Activated CD8-positive, alpha-beta memory T cell treated with anti-CD3 and anti-CD28 coated beads for 24 hours (primary cell): ENCODE data around the gene MYORG.
"Not testable (repeated sequence)": the region's sequence is repeated elsewhere in the genome, so short reads cannot be mapped to it uniquely, and the experiment has no call there.

Source experiments
- DNase-seq: peaks from one replicate; pipeline ENCODE4 v3.0.0-alpha.2; 2020

MYORG gene

DNA sequence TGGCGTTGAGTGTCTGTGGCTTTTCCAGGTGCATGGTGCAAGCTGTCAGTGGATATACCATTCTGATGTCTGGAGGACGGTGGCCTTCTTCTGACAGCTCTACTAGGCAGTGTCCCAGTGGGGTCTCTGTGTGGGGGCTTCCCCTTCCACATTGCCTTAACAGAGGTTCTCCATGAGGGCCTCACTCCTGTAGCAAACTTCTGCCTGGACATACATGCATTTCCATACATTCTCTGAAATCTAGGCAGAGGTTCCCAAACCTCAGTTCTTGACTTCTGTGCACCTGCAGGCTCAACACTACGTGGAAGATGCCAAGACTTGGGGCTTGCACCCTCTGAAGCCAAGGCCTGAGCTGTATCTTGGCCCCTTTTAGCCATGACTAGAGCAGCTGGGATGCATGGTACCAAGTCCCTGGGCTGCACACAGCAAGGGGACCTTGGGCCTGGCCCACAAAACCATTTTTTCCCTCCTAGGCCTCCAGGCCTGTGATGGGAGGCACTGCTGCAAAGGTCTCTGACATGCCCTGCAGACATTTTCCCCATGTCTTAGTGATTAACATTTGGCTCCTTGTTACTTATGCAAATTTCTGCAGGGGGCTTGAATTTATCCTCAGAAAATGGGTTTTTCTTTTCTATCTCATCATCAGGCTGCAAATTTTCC, 8.8 kb downstream of the MYORG start:
- not testable (repeated sequence) for DNase-seq

DNA sequence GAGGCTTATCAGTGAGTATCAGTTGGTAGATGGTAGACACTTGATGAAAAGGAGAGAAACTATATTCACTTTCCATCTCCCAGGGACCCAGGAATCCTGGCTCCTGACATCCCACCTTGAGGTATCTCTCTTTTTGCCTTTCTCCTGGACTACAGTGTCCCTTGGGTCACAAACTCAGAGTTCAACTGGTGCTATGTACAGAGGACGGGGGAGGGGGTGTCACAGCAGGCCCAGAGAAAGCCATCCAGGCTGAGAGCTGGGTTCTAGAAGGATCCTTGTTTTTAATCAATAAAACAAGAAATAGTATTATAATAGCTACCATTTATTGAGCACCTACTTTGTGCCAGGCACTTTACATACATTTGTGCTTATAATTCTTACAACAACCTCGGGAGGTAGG, 10.3 kb downstream of the MYORG start:
- DNase-seq: no peak

DNA sequence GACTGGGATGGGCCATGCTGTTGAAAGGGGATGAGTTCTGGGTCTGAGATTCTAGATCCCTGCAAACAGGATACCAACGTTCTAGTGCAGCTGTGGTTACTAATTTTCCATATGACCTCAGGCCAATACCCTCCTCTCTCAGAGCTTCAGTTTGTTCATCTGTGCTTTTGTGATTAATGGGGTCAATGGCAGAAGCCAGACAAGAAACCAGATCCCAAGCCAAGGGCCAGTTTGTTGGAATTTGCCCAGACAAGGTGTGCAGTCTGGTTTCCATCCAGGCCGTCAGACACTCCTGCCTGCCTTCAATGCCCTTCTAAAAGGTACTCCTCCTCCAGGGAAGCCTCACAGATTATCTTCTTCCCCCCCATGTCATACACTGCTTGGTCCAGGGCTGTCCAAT, 11.4 kb downstream of the MYORG start:
- DNase-seq: no peak

DNA sequence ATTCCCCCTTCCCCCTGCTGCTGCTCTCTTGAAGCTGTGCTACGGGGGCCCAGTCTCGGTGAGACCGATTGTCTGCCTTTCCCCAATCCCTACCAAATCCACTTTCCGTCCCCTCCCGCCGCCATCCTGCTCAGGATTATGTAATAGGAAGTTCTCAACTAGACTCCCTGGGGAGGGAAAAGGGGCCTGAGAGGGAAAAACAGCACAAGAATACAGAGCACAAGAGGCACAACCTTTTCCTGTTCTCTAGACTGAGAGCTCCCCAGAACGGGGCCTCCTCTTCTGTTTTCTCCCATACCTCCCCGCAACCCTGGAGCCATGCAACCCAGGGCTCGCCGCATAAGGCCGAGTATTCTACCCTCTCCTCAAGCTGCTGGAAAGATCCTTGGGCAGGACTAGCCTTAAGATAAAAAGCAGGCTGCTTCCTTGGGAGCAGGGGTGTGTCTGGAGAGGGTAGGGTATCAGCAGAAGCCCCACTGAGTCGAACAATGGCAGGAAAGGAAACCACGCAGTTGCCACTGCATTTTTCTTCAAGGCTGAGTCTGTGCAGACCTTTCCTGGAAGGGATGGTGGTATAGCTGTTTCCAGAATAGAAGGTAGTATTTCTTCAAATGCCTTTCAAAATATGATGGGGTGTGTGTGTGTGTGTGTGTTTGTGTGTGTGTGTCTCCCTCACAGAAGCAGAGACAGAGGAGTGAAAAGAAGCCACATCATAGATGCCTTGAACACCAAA, 12.9 kb downstream of the MYORG start:
- DNase-seq: peak; percentile 47

DNA sequence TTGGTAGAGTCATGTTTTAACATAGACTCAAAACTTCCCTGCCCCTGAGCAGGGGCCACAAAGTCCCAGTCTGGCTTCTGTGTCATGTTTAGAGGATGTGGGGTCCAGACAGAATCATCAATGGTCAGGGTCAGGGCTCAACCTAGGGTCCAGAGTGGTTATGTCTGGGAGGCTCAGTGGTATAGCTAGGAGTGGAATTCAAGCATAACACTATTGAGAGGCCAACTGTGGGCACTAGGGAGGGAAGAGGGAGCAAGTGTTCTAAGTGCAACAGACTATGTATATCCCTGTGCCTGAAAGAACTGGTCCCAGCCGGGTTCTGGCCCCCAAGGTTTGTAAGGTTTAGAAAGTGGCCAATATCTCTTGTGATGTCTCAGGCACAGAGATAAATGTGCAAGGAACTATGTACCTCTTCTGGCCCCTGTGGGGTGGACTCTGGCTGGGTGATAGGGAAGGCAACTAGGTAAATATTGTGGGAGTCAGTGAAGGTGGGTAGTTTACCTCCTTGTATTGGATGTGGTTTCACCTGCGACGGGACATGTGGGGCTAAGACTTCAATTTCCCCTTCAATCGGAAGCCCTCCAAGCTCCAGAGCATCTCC, 14.0 kb downstream of the MYORG start:
- DNase-seq: no peak

DNA sequence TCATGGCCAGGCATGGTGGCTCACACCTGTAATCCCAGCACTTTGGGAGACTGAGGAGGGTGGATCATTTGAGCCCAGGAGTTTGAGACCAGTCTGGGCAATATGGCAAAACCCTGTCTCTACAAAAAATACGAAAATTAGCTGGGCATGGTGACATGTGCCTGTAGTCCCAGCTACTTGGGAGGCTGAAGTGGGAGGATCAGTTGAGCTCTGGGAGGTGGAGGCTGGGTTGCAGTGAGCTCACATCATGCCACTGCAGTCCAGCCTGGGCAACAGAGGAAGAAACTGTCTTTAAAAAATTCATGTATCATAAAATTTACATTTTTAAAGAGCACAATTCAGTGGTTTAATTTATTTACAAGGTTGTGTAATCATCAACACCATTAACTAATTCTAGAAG, 23.7 kb downstream of the MYORG start:
- DNase-seq: peak; percentile 17

DNA sequence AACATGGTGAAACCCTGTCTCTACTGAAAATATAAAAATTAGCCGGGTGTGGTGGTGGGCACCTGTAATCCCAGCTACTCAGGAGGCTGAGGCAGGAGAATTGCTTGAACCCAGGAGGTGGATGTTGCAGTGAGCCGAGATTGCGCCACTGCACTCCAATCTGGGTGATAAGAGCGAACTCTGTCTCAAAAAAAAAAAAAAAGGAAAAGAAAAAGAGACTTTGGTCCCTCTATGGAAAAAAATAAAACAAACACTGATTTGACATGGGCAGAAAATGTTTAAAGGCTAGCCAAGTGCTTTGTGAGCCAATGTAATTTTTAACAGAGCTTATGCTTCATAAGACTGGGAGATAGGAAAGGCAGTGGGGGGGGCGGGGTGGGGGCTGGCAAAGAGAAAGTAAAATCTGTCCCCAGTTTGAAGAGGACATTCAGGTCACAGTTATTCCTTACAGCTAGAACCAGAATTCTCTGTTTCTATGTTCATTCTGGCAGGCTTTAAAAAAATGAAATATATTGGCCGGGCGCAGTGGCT, 24.5 kb downstream of the MYORG start:
- not testable (repeated sequence) for DNase-seq

DNA sequence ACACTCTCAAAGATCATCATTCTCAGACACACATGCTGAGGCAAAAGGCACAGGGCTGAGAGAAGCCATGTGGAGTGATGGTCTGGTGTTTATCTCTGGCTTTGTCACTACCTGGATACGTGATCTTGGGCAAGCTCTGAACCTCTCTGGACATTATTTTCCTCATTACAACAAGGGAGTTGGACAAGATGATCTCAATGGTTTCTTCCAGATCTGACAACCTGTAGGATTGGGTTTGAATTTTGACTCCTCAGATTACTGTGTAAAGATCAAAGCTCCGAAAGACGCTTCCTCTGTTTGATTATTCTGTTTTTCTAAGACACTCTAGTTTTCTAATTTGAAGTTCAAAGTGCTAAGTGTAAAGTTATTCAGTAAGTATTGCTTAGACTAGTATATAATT, 27.4 kb downstream of the MYORG start:
- DNase-seq: no peak

DNA sequence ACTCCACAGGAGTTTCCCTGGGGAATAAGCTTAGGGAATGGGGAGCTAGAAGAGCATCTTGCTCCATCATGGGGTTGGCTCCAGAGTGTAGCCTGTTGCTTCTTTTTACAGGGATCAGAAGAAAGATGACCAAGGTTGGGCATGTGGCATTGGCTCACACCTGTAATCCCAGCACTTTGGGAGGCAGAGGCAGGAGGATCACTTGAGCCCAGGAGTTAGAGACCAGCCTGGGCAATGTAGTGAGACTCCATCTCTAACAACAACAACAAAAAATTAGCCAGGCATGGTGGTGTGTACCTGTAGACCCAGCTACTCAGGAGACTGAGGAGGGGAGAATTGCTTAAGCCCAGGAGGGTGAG, 28.9 kb downstream of the MYORG start:
- no peak for DNase-seq

DNA sequence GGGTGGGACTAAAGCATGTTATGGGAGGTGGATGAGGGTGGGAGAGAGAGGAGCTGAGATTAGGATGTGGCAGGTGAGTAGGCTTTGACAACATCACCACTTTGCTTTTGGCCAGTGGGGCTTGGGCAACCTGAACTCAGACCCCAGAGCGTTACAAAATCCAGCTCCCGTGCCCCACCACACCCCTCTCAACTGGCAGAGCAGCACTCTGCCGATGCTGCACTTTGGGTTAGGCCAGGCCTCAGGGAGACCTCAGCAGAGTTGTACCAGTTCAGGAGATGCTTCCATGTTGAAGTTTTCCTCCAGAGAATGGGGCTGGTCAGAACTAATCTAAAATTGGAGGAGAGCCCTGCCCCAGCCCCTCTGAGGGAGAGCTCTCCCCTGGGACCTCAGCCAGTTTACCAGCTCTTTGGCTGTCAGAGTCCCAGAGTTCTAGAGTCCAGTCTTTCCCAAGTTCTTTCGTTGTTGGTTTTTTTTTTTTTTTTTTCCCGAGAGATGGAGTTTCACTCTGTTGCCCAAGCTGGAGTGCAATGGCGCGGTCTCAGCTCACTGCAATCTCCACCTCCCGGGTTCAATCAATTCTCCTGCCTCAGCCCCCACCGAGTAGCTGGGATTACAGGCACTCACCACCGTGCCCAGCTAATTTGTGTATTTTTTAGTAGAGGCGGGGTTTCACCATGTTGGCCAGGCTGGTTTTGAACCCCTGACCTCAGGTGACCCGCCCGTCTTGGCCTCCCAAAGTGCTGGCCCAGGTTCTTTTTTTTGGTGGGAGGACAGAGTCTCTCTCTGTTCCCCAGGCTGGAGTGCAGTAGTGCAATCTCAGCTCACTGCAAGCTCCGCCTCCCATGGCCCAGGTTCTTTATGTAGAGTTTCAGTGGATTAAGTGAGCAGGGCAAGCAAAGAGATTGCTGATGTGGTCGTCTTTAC, 29.6 kb downstream of the MYORG start:
- DNase-seq: no peak

DNA sequence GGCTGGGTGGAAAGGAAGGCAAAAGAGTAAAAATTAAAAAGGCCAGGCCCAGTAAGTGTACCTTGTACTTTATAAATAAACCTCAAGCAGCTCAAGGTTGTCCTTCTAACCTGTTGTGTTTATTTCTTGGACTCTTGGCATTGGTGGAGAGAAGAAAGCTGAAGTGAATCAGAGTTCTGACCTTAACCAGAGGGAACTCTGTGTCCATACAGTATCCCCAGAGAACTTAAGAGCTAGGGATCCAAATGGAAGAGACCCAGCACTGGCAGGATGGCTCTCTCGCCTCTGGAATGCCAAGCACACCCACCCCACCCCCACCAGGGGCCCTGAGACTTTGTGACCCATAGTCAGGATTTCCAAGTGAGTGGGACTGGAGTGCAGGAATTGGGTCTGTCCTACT, 33.1 kb downstream of the MYORG start:
- no peak for DNase-seq

DNA sequence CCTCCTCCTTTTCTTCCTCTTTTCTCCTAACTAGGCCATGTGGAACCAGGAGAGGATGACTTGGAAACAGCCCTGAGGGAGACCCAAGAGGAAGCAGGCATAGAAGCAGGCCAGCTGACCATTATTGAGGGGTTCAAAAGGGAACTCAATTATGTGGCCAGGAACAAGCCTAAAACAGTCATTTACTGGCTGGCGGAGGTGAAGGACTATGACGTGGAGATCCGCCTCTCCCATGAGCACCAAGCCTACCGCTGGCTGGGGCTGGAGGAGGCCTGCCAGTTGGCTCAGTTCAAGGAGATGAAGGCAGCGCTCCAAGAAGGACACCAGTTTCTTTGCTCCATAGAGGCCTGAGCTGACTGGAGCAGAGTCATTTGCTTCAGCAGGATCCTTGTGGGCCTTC, 33.6 kb downstream of the MYORG start:
- no peak for DNase-seq

DNA sequence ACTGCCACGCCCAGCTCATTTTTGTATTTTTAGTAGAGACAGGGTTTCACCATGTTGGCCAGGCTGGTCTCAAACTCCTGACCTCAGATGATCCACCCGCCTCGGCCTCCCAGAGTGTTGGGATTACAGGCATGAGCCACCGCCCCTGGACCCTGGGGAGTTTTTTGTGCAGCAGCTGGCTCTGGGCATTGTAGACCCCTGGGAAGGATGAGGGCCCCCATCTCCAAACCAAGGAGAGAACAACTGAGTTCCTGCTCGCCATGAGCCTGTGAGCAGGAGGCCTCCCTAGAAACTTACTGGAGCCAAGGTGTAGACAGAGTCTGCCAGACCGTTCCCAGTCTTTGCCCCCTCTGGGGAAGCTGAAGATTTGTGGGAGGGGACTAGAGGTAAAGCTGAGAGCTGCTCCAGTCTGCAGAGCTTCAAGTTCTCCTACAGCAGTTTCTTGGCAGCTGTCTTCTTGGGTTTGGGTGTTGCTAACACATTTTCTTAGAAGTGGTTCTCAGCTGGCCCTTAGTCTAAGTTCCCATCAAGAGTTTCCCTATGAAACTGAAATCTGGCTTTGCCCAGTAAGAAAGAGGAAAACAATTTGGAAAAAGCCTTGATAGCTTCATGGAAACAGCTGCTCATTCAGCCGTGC, 34.9 kb downstream of the MYORG start:
- no peak for DNase-seq

DNA sequence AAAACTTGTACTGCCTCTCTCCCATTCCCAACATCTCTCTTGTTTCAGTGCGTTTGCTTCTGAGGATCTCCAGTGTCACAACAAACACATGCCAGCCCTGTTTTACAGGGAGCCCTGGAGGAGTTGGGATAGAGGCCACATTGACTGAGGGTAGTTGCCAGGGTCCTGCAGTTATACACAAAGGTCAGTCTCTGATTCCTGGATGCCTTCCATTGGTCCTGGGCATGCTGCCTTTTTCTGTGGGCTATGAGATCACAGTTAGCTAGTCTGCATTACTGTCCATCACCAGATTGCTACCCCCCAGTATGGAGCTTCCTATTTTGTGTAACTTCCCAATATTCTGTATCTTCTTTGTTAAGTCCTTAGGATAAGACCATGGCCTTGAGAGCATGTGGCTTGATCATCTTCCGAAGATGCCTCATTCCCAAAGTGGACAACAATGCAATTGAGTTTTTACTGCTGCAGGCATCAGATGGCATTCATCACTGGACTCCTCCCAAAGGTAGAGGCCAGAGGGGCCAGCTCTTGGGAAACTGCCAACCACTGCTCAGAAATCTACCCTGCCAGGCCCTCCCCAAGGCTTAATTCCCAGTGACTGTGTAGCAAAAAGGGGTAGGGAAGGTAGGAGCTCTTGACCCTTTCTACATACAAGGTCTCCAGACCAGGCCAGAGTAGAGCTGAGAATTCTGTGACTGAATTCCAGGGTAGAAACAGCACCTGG, 37.9 kb downstream of the MYORG start:
- no peak for DNase-seq

DNA sequence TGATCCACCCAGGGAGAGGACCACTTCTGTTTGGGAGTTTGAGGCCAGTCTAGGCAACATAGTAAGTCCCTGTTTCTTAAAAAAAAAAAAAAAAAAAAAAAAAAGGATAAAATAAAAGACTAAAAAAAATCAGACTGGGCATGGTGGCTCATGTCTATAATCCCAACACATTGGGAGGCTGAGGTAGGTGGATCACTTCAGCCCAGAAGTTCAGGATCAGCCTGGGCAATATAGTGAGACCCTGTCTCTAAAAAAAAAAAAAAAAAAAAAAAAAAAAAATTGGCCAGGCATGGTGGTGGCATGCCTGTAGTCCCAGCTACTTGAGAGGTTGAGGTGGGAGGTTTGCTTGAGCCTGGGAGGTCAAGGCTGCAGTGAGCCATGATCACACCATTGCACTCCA, 38.6 kb downstream of the MYORG start:
- not testable (repeated sequence) for DNase-seq

DNA sequence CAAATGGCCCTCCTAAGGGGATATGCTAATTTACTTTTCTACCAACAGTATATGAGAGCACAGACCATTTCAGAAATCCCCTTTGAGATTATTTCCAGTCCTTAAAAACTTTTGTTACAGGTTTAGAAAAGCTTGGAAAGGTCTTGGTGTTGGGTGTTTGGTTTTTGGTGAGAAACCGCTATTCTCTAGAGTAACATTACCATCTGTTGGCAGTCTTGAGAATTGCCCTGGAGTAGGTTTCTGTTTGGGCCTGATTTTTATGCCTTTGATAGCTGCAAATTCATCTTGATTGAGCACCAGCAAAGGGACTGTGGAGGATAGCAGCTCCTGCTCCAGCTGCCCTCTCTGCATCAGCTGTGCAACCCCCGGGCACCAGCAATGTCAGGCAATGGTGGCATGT, 39.3 kb downstream of the MYORG start:
- DNase-seq: no peak

DNA sequence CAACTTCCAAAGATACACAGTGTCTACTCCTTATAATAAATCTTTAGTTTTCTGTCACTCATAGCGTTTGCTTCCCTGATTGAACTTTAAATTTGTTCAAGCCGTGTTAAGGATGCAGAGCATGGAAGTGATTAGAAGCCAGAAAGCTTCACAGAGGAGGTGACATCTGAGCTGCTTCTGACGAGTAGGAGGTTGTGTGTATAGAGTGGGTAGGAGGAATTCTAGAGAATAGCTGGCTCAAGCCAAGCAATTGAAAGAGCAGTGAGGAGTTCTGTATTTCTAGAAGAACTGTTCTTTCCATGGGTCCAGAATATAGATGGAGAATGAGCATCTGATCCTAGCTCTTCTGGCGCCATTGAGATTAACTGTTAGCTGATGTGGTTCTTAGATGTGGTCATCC, 41.3 kb downstream of the MYORG start:
- DNase-seq: no peak

DNA sequence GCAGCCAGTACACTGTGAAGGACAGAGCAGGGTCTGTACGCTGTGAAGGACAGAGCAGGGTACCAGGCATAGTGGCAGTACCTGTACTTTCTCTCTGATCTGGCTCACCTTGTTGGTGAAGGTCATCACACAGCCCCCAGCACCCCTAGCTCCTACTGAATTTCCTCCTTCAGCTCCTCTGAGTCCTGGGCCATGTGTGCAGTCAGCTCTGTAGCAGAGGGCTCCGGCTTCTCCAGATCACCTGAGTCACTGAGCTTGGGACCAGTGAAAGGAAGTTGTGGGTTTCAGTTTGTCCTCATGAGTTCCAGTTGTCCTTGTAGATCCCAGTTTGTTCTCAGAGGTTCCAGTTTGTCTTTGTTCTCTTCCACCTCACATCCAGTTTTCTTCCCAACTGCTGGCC, 41.8 kb downstream of the MYORG start:
- no peak for DNase-seq

DNA sequence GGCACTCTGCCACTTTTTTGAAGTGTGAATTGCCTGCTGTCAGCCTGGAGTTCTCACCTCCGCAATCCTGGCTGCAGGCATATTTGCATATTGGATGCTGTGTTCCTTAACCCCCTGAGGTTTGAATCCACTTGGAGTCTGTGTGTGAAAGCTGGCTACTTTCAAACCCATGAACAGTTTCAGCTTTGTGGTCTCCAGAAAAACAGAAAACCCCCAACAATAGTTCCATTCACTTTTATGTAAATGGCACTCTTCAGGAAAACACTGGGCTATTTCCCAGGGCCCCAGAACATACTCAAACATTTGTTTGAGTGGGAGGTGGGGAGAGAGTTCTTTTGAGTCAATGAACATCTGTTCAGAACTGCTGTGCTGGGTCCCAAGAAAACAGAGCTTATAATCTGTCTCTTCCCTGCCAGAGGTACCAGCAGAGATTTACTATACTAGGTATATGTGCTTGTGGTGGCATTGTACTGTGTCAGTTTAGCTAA, 42.3 kb downstream of the MYORG start:
- no peak for DNase-seq

DNA sequence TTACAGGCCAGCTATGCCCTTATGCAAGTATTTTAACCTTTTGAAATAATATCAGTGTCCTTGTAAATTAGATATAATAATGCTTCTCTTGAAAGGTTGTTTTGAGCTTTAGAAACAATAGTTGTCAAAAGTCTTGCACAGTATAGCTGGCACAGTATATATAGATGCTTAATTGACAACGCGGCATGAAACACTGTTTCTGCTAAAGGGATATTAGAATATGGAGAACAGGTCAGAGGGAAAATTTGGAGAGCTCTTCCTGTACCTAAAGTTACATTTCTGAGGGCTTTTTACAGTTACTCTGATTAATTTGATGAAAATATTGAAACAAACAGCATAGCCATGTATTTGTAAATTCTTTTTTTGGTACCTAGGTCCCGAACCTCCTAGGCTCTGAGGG, 42.9 kb downstream of the MYORG start:
- no peak for DNase-seq

DNA sequence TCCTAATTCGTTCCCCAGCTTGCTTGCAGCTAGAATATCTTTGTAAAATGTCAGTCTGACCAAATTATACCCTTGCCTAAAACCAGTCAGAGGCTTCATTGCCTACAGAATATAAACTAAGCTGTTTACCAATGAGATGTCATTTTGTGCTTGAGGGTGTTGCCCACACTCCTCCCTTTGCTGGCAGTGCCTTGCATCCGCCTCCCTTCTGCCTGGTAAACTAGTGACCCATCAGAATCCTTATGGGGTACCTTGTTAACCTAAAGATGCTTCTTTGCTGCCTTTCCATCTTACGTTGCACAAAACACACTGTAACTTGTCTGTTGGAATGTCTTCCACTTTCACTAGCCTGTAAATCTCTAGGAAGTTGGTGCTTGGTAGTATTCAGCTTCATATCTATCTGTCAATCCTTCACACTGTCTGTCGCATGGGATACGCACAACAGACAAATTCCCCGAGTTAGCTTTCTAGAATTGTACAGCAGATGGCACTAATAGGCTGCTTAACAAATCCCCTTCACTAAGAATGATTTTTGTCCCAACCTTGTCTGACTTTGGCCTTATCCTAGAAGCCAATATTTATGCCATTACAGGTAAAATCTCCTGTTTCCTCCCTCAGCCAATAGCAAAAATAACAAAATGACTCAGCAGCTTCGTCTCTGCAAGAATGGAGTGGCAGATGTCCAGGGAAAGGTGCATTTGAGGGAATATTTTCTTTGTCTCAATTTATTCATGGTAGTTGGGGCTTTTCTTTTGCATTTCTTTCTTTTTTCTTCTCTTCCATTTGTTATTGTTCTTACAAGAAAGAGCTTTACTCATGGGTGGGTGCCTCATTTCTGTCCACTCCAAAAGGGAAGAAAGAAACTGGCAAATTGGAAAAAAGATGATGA, 44.4 kb downstream of the MYORG start:
- no peak for DNase-seq
